Transverse colon (tissue), 4 donors: ENCODE results near the gene CTNND2.

Experiments
- CTCF ChIP-seq, 5 experiments: fragments of 200-600 bp in 3 of 5; fragments of 450-650 bp in 2 of 5; sonication (generic) in 3 of 5; IDR thresholded peaks; 1 replicate in 2 of 5; 2 replicates in 3 of 5; pipeline ENCODE4 v1.5.1; 2016 to 2017; ENCODE audit warnings: antibody characterized with exemption in 5 of 5, inconsistent platforms in 3 of 5, mild to moderate bottlenecking in 2 of 5, moderate library complexity in 1 of 5
- POLR2AphosphoS5 ChIP-seq, 3 donors: sonication (generic); formaldehyde crosslinking; IDR thresholded peaks; one replicate each; pipeline ENCODE4 v1.6.1; 2016; ENCODE audit warnings: antibody characterized with exemption in 3 of 3

- no peak for TF ChIP-seq CTCF (IDR thresholded peaks at IDR 0.05)
- TF ChIP-seq POLR2AphosphoS5 (IDR thresholded peaks at IDR 0.05), result no peak
These were observed 308.1 kb downstream of the CTNND2 start for GRCh38 chr5:11596185-11596584.
